GM19452 (cell line): ENCODE results near the gene GNG2.
A peak's percentile ranks its signal among the peaks of the same experiment; 100 is the strongest.

Source experiments
- ATAC-seq: cut with Tn5 transposase; IDR thresholded peaks from one replicate; pipeline ENCODE4 v1.9.1; 2021; ENCODE audit not compliant: unreplicated experiment

Gene GNG2

DNA sequence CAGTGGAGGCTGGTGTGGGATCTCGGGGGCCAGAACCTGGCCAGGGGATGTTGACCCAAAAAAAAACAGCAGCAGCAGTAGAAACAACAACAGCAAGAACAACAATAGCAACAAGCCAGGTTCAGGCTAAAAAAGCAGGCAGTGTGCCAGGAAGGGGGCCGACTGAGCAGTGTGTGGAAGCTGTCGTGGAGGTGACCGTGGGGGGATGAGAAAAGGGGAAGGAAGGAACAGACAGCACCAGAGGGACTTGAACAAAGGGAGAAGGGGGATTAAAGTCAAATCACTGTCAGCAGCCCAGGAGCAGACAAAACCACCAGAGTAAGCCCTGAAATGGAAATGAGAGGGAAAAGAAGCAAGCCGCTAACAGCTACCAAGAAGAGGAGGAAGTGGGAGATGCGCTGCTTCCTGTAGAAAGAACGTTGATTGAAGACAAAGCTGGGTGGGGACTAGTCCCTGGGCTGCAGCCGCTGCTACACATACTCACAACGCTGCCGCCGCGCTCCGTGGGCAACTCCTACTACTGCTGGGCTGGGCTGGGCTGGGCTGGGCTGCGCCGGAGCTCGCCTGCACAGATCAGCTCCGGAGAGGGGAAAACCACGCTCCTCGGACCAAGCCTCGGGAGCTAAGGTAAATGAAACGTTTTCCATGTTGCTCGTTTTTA is at the start of gene GNG2:
Gene GNG2, plus strand, starts transcription at position 449 of the 661 bp plus-strand sequence. CDS start 90,067 bp downstream, outside the sequence.
- peak; percentile 91 for ATAC-seq

GRCh38 chr14:51811706-51812105 is 48.7 kb upstream of the GNG2 start:
- no peak for ATAC-seq

DNA sequence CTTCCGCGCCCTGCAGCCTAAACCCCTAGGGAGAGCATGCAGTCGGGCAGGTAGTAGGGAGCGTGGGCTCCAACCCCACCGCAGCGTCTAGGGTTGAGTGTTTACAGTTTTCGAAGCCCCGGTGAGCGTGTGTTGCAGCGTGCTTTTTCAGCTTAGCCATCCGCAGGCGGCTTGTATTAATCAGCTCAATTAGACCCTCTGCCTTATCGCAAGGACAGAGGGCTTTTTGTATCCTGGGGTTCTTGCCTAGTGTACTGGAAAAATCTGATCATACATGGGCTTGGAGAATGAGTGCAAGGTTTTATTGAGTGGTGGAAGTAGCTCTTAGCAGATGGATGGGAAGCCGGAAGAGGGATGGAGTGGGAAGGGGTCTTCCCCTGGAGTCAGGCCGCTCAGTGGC is 44.4 kb upstream of the GNG2 start:
- ATAC-seq = no peak

DNA sequence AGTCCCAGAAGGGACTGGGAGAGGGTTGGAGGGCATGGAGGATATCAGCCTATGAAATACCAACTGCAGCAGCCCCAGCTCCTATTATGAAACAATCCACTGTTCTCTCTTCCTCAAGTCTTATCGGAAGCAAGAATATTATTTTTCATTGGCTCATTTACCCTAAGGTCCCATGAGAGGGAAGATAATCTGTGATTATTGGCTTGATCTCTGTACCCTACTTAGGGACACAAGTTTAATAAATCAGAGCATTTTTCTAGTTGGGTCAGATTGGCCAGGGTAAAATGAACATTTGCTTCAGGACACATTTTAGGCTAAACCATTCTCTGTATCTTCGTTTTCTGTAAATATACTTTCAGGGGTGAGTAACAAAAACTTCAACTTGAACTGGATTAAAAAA is 43.1 kb upstream of the GNG2 start:
- ATAC-seq = no peak

DNA sequence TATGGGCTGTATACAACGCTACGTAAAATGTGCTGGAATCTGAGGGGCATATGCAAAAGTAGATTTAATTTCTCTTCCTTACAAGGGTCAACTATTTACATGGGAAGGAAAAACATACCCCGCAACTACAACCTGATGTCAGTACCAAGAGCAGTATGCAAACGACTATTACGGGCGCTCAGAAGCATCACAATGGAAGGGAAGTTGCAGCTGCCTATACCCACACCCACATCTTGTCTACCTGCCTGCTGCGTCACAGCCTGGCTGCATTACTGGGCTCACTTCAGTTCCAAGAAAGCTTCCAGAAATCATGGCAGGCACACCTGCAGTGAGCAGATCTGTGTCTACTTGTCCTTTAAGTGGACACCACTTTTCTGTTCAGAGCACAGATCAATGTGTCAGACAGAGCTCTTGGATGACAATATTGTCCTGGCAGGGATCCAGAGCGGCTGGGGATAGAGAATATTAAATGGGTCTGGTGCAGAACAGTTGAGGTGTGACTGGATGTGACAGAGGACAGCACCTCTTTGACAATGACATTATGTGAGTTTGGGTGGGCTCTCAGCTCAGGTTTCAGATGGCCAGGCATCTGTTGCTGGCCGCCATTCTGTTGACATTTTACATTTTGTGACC is 41.5 kb upstream of the GNG2 start:
- ATAC-seq = no peak

DNA sequence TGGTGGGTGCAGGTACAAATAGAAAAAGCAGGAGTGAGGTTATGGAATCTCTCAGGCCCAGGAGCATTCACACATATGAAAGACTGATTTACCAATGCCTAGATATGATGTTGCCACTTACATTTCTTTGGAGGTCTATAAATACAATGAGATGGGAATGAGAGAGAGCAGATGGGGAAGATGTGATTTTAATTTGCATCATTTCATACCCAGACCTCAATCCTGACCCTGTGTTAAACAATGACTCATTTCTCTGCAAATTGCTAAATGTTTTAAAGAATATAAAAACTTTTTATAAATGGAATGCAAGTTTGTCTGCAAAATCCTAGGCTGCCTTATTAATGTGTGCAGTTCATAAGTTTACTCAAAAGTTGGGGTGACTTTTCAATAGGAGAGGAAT is 38.6 kb upstream of the GNG2 start:
- ATAC-seq = no peak

GRCh38 chr14:51822499-51822898 is 37.9 kb upstream of the GNG2 start:
- ATAC-seq = no peak

DNA sequence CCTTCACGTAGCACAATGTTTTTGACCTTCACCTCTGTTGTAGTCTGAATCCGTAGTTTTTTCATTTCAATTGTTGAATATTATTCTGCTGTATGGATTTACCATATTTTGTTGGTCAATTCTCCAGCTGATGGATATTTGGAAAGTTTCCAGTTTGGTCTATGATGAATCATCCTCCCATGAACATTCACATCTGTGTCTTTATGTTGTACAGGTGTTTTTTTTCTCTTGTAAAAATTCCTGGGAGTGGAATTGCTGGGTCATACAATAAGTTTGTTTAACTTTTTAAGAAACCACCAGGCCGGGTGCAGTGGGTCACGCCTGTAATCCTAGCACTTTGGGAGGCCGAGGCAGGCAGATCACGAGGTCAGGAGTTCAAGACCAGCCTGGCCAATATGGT is 36.7 kb upstream of the GNG2 start:
- no peak for ATAC-seq

GRCh38 chr14:51824191-51824590 is 36.2 kb upstream of the GNG2 start:
- ATAC-seq = no peak

GRCh38 chr14:51825926-51826325 is 34.5 kb upstream of the GNG2 start:
- no peak for ATAC-seq

GRCh38 chr14:51828017-51828797 is 32.2 kb upstream of the GNG2 start:
- ATAC-seq = peak; percentile 95

- no peak for ATAC-seq
Observed at GRCh38 chr14:51834240-51834639, 26.2 kb upstream of the GNG2 start.

- no peak for ATAC-seq
Observed at GRCh38 chr14:51836417-51836816, 24.0 kb upstream of the GNG2 start.

GRCh38 chr14:51844081-51844881 is 16.1 kb upstream of the GNG2 start:
- no peak for ATAC-seq

- ATAC-seq = no peak
Observed at GRCh38 chr14:51845811-51846210, 14.6 kb upstream of the GNG2 start.

- peak; percentile 68 for ATAC-seq
Observed at GRCh38 chr14:51846631-51847488, 13.6 kb upstream of the GNG2 start.

- ATAC-seq = no peak
Observed at GRCh38 chr14:51847489-51847796, 13.0 kb upstream of the GNG2 start.

DNA sequence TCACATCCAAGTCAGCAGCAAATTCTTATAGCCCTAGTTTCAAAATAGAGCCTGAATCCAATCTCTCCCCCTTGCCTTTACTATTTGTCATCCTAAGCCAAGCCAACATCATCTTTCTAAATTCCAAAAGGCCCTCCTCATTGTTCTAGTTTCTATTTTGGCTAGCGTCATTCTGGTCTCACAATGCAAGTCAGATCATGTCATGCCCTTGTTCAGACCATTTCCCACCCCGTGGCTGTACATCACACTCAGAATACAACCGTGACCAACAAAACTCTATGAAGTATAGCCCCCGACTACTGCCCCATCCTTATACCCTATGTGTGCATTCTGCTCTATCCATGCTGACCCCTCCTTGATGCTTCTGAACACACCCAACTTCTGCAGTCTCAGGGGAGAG is 12.3 kb upstream of the GNG2 start:
- ATAC-seq = no peak

GRCh38 chr14:51849097-51849496 is 11.3 kb upstream of the GNG2 start:
- ATAC-seq = no peak

DNA sequence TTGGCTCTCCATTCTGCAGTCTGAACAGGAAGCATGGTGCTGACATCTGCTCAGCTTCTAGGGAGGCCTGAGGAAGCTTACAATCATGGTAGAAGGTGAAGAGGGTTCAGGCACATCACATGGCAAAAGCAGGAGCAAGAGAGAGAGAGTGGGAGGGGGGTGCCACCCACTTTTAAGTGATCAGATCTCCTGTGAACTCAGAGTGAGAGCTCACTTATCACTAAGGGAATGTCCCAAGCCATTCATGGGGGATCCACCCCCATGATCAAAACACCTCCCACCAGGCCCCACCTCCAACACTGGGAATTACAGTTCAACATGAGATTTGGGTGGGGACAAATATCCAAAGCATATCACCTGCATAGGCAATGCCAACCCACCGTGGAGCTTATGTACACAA is 9.8 kb upstream of the GNG2 start:
- ATAC-seq = no peak

- ATAC-seq = no peak
Observed at GRCh38 chr14:51852541-51852940, 7.9 kb upstream of the GNG2 start.
